Hepatocyte (in vitro differentiated cells): ENCODE measurements around the gene PDGFA. TPM values are rescaled to one million over a fixed set of nuclear protein-coding genes. Genes with fewer than 3 reads are reported as not detected.

Experiments
- DNase-seq: peaks from one replicate; pipeline ENCODE4 v3.0.0-alpha.2; 2016; ENCODE audit warnings: low spot score
- H2AFZ ChIP-seq: fragments of 200-600 bp; sonication (generic); 2 replicates; pipeline ENCODE4 v1.6.0; 2016; ENCODE audit warnings: antibody characterized with exemption, mild to moderate bottlenecking
- H3K27ac ChIP-seq: fragments of 200-600 bp; sonication (generic); 2 replicates; pipeline ENCODE4 v1.5.1; 2016; ENCODE audit warnings: mild to moderate bottlenecking
- H3K27me3 ChIP-seq: fragments of 200-600 bp; sonication (generic); 2 replicates; pipeline ENCODE4 v1.6.1; 2016
- H3K36me3 ChIP-seq: fragments of 200-600 bp; sonication (generic); replicated peaks from 2 replicates; pipeline ENCODE4 v1.5.1; 2016; ENCODE audit warnings: low read depth; ENCODE audit not compliant: insufficient read depth
- H3K4me1 ChIP-seq: fragments of 200-600 bp; sonication (generic); 2 replicates; pipeline ENCODE4 v1.5.1; 2016; ENCODE audit warnings: mild to moderate bottlenecking, moderate library complexity; ENCODE audit not compliant: insufficient read depth
- H3K4me2 ChIP-seq: fragments of 200-600 bp; sonication (generic); 2 replicates; pipeline ENCODE4 v1.6.0; 2016
- H3K4me3 ChIP-seq: fragments of 200-600 bp; sonication (generic); 2 replicates; pipeline ENCODE4 v1.5.1; 2016; ENCODE audit warnings: mild to moderate bottlenecking
- H3K79me2 ChIP-seq: fragments of 200-600 bp; sonication (generic); 2 replicates; pipeline ENCODE4 v1.6.0; 2017; ENCODE audit warnings: mild to moderate bottlenecking
- H3K9me2 ChIP-seq: fragments of 200-600 bp; sonication (generic); replicated peaks from 2 replicates; pipeline ENCODE4 v1.6.0; 2017; ENCODE audit warnings: mild to moderate bottlenecking; ENCODE audit not compliant: insufficient read depth
- H3K9me3 ChIP-seq: fragments of 200-600 bp; sonication (generic); 2 replicates; pipeline ENCODE4 v1.5.1; 2016; ENCODE audit warnings: low read depth, mild to moderate bottlenecking
- H4K20me1 ChIP-seq: fragments of 200-600 bp; sonication (generic); 2 replicates; pipeline ENCODE4 v1.6.0; 2016; ENCODE audit warnings: mild to moderate bottlenecking; ENCODE audit not compliant: insufficient read depth, poor library complexity, severe bottlenecking
- EZH2 ChIP-seq: fragments of 200-600 bp; sonication (generic); IDR thresholded peaks from 2 replicates; pipeline ENCODE4 v1.6.1; 2016; ENCODE audit warnings: antibody characterized with exemption, mild to moderate bottlenecking, borderline replicate concordance
- EZH2phosphoT487 ChIP-seq: fragments of 200-600 bp; sonication (generic); IDR thresholded peaks from one replicate; pipeline ENCODE4 v1.6.1; 2018; ENCODE audit warnings: antibody characterized with exemption, mild to moderate bottlenecking, low read depth, moderate library complexity; ENCODE audit not compliant: unreplicated experiment, severe bottlenecking
- WGBS: methylation state at CpG from one replicate; pipeline ENCODE4 v1.1.6; 2016; ENCODE audit warnings: low lambda C conversion rate; ENCODE audit errors: missing lambda C conversion rate; 5-methylcytosine and 5-hydroxymethylcytosine counted together
- polyA plus RNA-seq: library from polyadenylated mRNA; unstranded; fragments of >200 nt; fragmentation: Nextera tagmentation; extraction: Ambion mirVana; gene quantifications from 2 replicates; pipeline ENCODE4 v1.2.1, GENCODE V29; 2016
- total RNA-seq: library from RNA; depleted of rRNA; stranded (reverse); fragments of >200 nt; gene quantifications from 2 replicates; pipeline ENCODE4 v1.2.3, GENCODE V29; 2014
- TF ChIP-seq, protein P1 (sequence below): fragments of 200-600 bp; sonication (generic); IDR thresholded peaks from 2 replicates; pipeline ENCODE4 v1.5.1; 2016; ENCODE audit warnings: antibody characterized with exemption, mild to moderate bottlenecking; ENCODE audit not compliant: poor library complexity

PDGFA gene
- total and polyA plus RNA-seq, 2 experiments from 2014 or later: 30.7 to 63.1 TPM

- Histone ChIP-seq H3K9me3 (no peaks in the 10 kb centered on the region), H3K36me3 (no peaks in the 10 kb centered on the region), H3K4me1 (peaks cover 26% of the 10 kb centered on the region), H2AFZ (no peak overlapping the region), H3K4me2 (peak overlapping the region; percentile 2), H3K79me2 (no peaks in the 10 kb centered on the region), H3K4me3 (no peak overlapping the region), H3K9me2 (no peaks in the 10 kb centered on the region), H3K27me3 (no peaks in the 10 kb centered on the region), H4K20me1 (no peaks in the 10 kb centered on the region), H3K27ac (no peak overlapping the region)
- 91% methylated on average over 21 of the region's 29 CpGs for WGBS
- no peak for TF ChIP-seq EZH2phosphoT487
- TF ChIP-seq, protein P1, sequence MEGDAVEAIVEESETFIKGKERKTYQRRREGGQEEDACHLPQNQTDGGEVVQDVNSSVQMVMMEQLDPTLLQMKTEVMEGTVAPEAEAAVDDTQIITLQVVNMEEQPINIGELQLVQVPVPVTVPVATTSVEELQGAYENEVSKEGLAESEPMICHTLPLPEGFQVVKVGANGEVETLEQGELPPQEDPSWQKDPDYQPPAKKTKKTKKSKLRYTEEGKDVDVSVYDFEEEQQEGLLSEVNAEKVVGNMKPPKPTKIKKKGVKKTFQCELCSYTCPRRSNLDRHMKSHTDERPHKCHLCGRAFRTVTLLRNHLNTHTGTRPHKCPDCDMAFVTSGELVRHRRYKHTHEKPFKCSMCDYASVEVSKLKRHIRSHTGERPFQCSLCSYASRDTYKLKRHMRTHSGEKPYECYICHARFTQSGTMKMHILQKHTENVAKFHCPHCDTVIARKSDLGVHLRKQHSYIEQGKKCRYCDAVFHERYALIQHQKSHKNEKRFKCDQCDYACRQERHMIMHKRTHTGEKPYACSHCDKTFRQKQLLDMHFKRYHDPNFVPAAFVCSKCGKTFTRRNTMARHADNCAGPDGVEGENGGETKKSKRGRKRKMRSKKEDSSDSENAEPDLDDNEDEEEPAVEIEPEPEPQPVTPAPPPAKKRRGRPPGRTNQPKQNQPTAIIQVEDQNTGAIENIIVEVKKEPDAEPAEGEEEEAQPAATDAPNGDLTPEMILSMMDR: no peak
- TF ChIP-seq EZH2: no peak
- no peak for DNase-seq
Observed at GRCh38 chr7:461453-462172, 58.0 kb downstream of the PDGFA start.

GRCh38 chr7:461117-461452 lies 58.6 kb downstream of the PDGFA start:
- H3K4me1 ChIP-seq: peaks cover 26% of the 10 kb centered on the region
- H3K79me2 ChIP-seq: no peaks in the 10 kb centered on the region
- WGBS: 78% methylated on average over 2 of the region's 2 CpGs
- DNase-seq: no peak
- H2AFZ ChIP-seq: no peak overlapping the region
- no peak overlapping the region for H3K4me3 ChIP-seq
- H3K9me2 ChIP-seq: no peaks in the 10 kb centered on the region
- H3K9me3 ChIP-seq: no peaks in the 10 kb centered on the region
- no peaks in the 10 kb centered on the region for H3K36me3 ChIP-seq
- no peaks in the 10 kb centered on the region for H3K27me3 ChIP-seq
- TF ChIP-seq, protein P1: no peak
- TF ChIP-seq EZH2 (no peak), EZH2phosphoT487 (no peak)
- H4K20me1 ChIP-seq: no peaks in the 10 kb centered on the region
- no peak overlapping the region for H3K27ac ChIP-seq
- H3K4me2 ChIP-seq: peak overlapping the region; percentile 2

DNA sequence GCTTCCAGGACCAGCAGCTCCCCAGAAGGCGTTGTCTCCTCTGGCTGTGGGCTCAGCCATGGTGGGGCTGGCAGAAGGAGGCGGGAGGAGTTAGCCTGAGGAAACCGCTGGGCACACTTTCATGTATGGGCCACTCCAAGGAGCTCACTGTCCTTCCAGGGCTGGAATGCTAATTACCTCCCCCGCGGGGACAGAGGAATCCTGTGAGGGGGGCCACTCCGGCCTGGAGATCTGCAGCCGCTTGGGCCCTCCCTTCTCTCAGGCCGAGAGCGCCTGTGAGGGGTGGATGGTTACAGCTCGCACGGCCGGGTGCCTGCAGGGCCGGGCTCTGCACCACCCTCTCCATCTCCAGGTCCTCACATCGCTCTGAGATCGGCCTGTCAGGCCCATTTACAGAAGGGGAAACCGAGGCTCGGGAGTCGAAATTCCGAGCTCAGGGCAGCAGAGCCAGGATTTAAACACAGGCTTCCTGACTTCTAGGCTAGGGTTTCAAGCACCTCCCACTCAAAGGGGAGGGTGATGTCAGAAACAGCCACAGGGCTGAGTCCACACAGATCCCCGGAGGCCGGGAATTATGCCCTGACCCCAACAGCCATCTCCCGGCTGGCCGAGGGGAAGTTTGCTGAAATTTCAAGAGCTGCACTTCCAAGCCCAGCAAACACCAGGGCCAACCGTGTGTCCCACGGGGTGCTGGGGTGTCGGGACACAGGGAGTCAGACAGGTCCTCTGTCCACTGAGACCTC lies 59.1 kb downstream of the PDGFA start:
- Histone ChIP-seq H3K27ac (no peak overlapping the region), H3K27me3 (no peaks in the 10 kb centered on the region), H3K9me2 (no peaks in the 10 kb centered on the region), H3K36me3 (no peaks in the 10 kb centered on the region), H3K4me3 (no peak overlapping the region), H4K20me1 (no peaks in the 10 kb centered on the region), H3K4me1 (peaks cover 28% of the 10 kb centered on the region), H3K79me2 (no peaks in the 10 kb centered on the region), H3K4me2 (peak overlapping the region; percentile 34), H3K9me3 (no peaks in the 10 kb centered on the region), H2AFZ (no peak overlapping the region)
- WGBS: 38% methylated on average over 26 of the region's 26 CpGs
- TF ChIP-seq, protein P1: no peak
- no peak for TF ChIP-seq EZH2
- TF ChIP-seq EZH2phosphoT487: no peak
- peak; percentile 52 for DNase-seq
